ENCODE results near the gene SLC22A23.

- TF ChIP-seq, protein P1, sequence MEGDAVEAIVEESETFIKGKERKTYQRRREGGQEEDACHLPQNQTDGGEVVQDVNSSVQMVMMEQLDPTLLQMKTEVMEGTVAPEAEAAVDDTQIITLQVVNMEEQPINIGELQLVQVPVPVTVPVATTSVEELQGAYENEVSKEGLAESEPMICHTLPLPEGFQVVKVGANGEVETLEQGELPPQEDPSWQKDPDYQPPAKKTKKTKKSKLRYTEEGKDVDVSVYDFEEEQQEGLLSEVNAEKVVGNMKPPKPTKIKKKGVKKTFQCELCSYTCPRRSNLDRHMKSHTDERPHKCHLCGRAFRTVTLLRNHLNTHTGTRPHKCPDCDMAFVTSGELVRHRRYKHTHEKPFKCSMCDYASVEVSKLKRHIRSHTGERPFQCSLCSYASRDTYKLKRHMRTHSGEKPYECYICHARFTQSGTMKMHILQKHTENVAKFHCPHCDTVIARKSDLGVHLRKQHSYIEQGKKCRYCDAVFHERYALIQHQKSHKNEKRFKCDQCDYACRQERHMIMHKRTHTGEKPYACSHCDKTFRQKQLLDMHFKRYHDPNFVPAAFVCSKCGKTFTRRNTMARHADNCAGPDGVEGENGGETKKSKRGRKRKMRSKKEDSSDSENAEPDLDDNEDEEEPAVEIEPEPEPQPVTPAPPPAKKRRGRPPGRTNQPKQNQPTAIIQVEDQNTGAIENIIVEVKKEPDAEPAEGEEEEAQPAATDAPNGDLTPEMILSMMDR (IDR thresholded peaks at IDR 0.05) = no peak
- TF ChIP-seq POLR2A (IDR thresholded peaks at IDR 0.05) = no peak
Measured at GRCh38 chr6:3414327-3415081, 42.3 kb downstream of the SLC22A23 start.

Data from adrenal gland (tissue), 5 donors.